ENCODE results near the gene ZNF232. TPM values are rescaled to one million over a fixed set of nuclear protein-coding genes. Genes with fewer than 3 reads are reported as not detected.
"Not testable (repeated sequence)": the region's sequence is repeated elsewhere in the genome, so short reads cannot be mapped to it uniquely, and the experiment has no call there.

Gene ZNF232
- total and polyA plus RNA-seq, 2 donors (not counting 1 experiment from before 2014, with no cell fraction given): 4.2 to 7.3 TPM

DNA sequence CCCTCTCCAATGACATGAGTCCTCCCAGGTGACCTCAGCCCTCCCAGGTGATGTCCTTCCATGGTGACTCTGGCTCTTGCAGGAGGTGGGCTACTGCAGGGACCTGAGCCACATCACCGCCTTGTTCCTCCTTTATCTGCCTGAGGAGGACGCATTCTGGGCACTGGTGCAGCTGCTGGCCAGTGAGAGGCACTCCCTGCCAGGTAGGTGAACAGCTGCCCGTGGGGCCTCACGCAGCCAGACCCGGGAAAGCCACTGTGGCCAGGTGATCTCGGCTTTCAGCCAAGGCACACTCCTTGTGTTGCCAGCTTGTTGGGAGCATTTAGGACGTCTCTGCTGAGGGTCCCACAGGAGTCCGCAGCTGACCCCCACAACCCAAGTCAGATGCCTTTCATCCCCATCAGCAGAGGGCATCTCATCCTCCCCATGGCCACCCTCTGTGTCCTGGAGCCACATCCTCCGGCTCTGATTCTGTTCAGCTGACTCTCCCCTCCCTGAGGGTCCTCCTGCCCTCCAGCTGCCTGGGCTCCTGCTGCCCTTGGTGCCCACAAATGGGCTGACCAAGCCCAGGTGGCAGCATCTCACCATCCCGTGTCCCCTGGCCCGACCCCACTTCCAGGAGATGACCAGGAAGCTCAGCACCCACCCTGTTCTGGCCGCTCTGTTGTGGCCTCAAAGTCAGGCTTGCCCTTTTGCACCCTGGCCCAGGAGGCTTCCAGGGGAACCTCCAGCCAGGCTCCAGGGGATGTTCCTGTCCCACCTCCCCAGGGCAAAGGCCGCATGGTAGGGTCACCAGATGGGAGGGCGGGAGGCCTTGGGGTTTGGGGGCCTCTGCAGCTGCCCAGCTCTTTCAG lies 24.3 kb upstream of the ZNF232 start:
- Histone ChIP-seq H3K9ac (ENCODE audit: insufficient read depth, low read length) (no peak overlapping the region), H3K9me3 (ENCODE audit: control insufficient read depth, insufficient read depth, low read depth, low read length) (no peaks in the 10 kb centered on the region), H3K27ac (ENCODE audit: insufficient read depth, low read length) (no peak overlapping the region), H3K4me3 (replicated peaks in 1 of 4; ENCODE audit: control extremely low read depth in 1 of 4, insufficient read depth in 1 of 4, low read depth in 3 of 4, low read length in 4 of 4) (no peak overlapping the region), H2AFZ (ENCODE audit: low read length) (no peak overlapping the region), H4K20me1 (ENCODE audit: control insufficient read depth, extremely low read depth, insufficient read depth, low read length) (no peaks in the 10 kb centered on the region), H3K4me1 (ENCODE audit: control insufficient read depth, extremely low read depth, insufficient read depth, low read length) (no peaks in the 10 kb centered on the region), H3K4me2 (ENCODE audit: extremely low read depth, insufficient read depth, low read length) (no peak overlapping the region), H3K79me2 (ENCODE audit: control insufficient read depth, insufficient read depth, low read length) (no peaks in the 10 kb centered on the region), H3K27me3 (ENCODE audit: control insufficient read depth, insufficient read depth, low read length) (no peaks in the 10 kb centered on the region), H3K36me3 (ENCODE audit: control insufficient read depth, insufficient read depth, low read length) (no peaks in the 10 kb centered on the region)
- no peak for DNase-seq (ENCODE audit: low read depth in 2 of 2)
- TF ChIP-seq, protein P1, sequence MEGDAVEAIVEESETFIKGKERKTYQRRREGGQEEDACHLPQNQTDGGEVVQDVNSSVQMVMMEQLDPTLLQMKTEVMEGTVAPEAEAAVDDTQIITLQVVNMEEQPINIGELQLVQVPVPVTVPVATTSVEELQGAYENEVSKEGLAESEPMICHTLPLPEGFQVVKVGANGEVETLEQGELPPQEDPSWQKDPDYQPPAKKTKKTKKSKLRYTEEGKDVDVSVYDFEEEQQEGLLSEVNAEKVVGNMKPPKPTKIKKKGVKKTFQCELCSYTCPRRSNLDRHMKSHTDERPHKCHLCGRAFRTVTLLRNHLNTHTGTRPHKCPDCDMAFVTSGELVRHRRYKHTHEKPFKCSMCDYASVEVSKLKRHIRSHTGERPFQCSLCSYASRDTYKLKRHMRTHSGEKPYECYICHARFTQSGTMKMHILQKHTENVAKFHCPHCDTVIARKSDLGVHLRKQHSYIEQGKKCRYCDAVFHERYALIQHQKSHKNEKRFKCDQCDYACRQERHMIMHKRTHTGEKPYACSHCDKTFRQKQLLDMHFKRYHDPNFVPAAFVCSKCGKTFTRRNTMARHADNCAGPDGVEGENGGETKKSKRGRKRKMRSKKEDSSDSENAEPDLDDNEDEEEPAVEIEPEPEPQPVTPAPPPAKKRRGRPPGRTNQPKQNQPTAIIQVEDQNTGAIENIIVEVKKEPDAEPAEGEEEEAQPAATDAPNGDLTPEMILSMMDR (conservative IDR thresholded peaks at IDR 0.05 in 1 of 2, IDR thresholded peaks at IDR 0.05 in 1 of 2; ENCODE audit: low read depth in 1 of 2, low read length in 2 of 2): no peak
- no peak for TF ChIP-seq EZH2 (IDR thresholded peaks at IDR 0.05; ENCODE audit: low read length, missing control alignments)

DNA sequence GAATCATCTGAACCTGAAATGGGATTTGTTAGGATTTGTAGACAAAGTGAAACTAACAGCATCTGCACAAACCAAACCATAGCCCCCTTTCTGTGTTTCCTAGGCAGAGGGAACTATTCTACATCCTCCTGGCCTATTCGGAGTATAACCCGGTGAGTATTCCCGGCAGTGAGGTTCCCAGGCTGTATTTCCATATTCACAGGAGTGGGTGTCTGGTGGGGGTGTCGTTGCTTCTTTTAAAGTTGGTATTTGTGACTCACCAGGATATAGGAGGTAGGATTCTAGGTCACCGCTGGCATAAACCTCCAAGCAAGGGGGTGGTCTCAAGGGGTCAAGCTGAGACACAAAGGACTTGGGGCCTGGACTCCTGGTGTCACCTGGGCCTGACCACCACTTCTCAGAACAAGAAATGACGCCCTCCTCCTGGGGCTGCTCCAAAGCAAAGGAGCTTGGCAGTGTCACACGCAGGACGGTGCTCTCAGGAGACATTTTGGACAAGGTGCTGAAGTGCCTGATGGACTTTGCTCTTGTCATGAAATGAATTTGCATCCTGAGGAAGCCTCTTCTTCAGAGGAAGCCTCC lies 23.5 kb upstream of the ZNF232 start:
- not testable (repeated sequence) for H3K27me3 ChIP-seq (ENCODE audit: control insufficient read depth, insufficient read depth, low read length); H3K4me1 ChIP-seq (ENCODE audit: control insufficient read depth, extremely low read depth, insufficient read depth, low read length); H2AFZ ChIP-seq (ENCODE audit: low read length); H3K9me3 ChIP-seq (ENCODE audit: control insufficient read depth, insufficient read depth, low read depth, low read length); H3K79me2 ChIP-seq (ENCODE audit: control insufficient read depth, insufficient read depth, low read length); H3K4me3 ChIP-seq (replicated peaks in 1 of 4; ENCODE audit: control extremely low read depth in 1 of 4, insufficient read depth in 1 of 4, low read depth in 3 of 4, low read length in 4 of 4); H3K4me2 ChIP-seq (ENCODE audit: extremely low read depth, insufficient read depth, low read length); H4K20me1 ChIP-seq (ENCODE audit: control insufficient read depth, extremely low read depth, insufficient read depth, low read length); DNase-seq (ENCODE audit: low read depth in 2 of 2); H3K9ac ChIP-seq (ENCODE audit: insufficient read depth, low read length); H3K27ac ChIP-seq (ENCODE audit: insufficient read depth, low read length); H3K36me3 ChIP-seq (ENCODE audit: control insufficient read depth, insufficient read depth, low read length)

DNA sequence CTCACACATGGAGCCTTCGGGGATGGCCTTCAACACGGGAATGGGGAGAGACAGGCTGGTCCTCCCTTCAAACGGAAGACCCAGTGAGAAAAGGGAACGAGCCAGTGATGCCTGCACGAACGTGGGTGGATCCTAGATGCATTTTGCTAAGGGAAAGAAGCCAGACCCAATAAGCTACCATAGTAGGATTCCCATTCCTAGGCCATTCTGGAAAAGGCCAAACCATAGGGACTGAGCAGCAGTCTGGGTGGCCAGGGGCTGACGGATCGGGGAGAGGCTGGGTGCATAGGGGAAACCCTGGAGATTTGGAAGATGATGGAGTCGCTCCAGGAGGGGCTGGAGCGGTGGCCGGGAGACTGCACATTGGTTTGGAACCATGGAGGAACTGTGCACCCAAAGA lies 22.9 kb upstream of the ZNF232 start:
- not testable (repeated sequence) for H2AFZ ChIP-seq (ENCODE audit: low read length); H3K9me3 ChIP-seq (ENCODE audit: control insufficient read depth, insufficient read depth, low read depth, low read length); H3K36me3 ChIP-seq (ENCODE audit: control insufficient read depth, insufficient read depth, low read length); H3K79me2 ChIP-seq (ENCODE audit: control insufficient read depth, insufficient read depth, low read length); H4K20me1 ChIP-seq (ENCODE audit: control insufficient read depth, extremely low read depth, insufficient read depth, low read length); H3K4me1 ChIP-seq (ENCODE audit: control insufficient read depth, extremely low read depth, insufficient read depth, low read length); H3K4me2 ChIP-seq (ENCODE audit: extremely low read depth, insufficient read depth, low read length); H3K27ac ChIP-seq (ENCODE audit: insufficient read depth, low read length); H3K27me3 ChIP-seq (ENCODE audit: control insufficient read depth, insufficient read depth, low read length); H3K9ac ChIP-seq (ENCODE audit: insufficient read depth, low read length); H3K4me3 ChIP-seq (replicated peaks in 1 of 4; ENCODE audit: control extremely low read depth in 1 of 4, insufficient read depth in 1 of 4, low read depth in 3 of 4, low read length in 4 of 4); DNase-seq (ENCODE audit: low read depth in 2 of 2)

DNA sequence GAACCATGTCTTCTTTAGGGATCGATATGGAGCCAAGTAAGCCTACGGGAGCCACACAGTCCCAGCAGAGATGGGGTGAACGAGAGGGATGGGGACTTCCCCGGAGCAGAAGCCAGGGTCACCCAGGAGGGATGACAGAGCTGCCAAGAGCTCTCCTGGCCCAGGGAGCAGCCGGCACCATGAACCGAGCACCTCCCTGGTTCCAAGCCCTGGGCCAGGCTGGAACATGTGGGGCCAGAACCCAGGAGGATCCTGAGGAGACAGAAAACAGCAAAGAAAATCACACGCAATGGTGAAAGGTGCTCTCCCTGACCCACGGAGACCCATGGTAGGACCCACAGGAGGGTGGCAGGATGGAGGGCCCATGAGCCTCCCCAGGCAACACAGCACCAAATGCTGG lies 22.3 kb upstream of the ZNF232 start:
- H3K27me3 ChIP-seq (ENCODE audit: control insufficient read depth, insufficient read depth, low read length); H3K9me3 ChIP-seq (ENCODE audit: control insufficient read depth, insufficient read depth, low read depth, low read length); H3K79me2 ChIP-seq (ENCODE audit: control insufficient read depth, insufficient read depth, low read length); H3K4me2 ChIP-seq (ENCODE audit: extremely low read depth, insufficient read depth, low read length); H3K27ac ChIP-seq (ENCODE audit: insufficient read depth, low read length); H3K36me3 ChIP-seq (ENCODE audit: control insufficient read depth, insufficient read depth, low read length); H4K20me1 ChIP-seq (ENCODE audit: control insufficient read depth, extremely low read depth, insufficient read depth, low read length); H2AFZ ChIP-seq (ENCODE audit: low read length); H3K4me3 ChIP-seq (replicated peaks in 1 of 4; ENCODE audit: control extremely low read depth in 1 of 4, insufficient read depth in 1 of 4, low read depth in 3 of 4, low read length in 4 of 4); H3K9ac ChIP-seq (ENCODE audit: insufficient read depth, low read length); DNase-seq (ENCODE audit: low read depth in 2 of 2); H3K4me1 ChIP-seq (ENCODE audit: control insufficient read depth, extremely low read depth, insufficient read depth, low read length): not testable (repeated sequence)
